ENCODE results near the gene KLF13. TPM values are rescaled to one million over a fixed set of nuclear protein-coding genes. Genes with fewer than 3 reads are reported as not detected.

KLF13 gene
- total RNA-seq, 2 donors from 2014 or later: 18.7 to 18.9 TPM

DNA sequence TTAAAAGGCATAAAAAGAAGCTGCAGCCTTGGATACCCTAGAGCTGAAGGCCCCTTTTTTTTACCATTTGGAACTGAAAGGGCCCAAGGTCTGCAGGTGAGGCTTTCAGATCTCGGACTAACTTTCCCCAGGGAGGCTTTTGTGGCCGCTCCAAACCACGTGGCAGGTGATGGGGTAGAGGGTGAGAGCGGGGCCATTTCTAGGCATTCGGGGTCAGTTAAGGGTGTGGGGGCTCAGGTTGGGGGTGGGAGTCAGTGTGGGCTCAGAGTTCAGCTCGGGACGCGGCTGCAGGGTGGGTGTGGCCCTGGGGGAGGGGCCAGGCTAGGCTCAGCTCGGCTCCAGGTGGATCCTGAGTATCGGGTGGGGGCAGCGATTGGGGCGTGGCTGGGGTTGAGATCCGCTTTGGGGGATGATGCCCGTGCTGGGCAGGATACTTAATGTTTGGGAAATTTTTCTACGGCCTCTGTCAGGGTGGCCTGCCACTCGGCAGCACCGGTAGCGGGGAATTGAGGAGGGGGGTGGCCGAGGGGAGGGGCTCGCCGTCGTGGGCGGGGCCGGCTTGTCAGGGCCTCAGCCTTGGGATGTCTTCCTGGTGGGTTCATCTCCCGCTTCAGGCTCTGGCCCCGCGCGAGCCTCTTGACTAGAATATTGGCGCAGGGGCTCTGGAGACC lies 2.5 kb downstream of the KLF13 start:
- 0 to 6% methylated on average over 5 to 29 of the region's 29 CpGs for WGBS, 2 experiments (ENCODE audit: insufficient coverage in 1 of 2, insufficient read length in 1 of 2)
- Histone ChIP-seq H3K27ac (ENCODE audit: low read depth, low read length) (no peak overlapping the region), H3K4me1 (ENCODE audit: control insufficient read depth, insufficient read depth, low read length) (no peaks in the 10 kb centered on the region), H3K4me3 (ENCODE audit: low read length) (peak overlapping the region; percentile 76), H3K9me3 (ENCODE audit: control insufficient read depth, low read length) (no peaks in the 10 kb centered on the region), H3K27me3 (ENCODE audit: control insufficient read depth, insufficient read depth, low read length, poor library complexity, severe bottlenecking) (peaks cover 24% of the 10 kb centered on the region), H3K9ac (ENCODE audit: extremely low read depth, low read length, poor library complexity, severe bottlenecking) (no peak overlapping the region), H3K36me3 (ENCODE audit: control insufficient read depth, insufficient read depth, low read length) (no peaks in the 10 kb centered on the region)
- peak overlapping the region; percentile 61 for H3K4me3 Mint-ChIP-seq
- H3K9me3 Mint-ChIP-seq: no peaks in the 10 kb centered on the region
- peak overlapping the region; percentile 20 for H3K27ac Mint-ChIP-seq
- TF ChIP-seq, protein P1, sequence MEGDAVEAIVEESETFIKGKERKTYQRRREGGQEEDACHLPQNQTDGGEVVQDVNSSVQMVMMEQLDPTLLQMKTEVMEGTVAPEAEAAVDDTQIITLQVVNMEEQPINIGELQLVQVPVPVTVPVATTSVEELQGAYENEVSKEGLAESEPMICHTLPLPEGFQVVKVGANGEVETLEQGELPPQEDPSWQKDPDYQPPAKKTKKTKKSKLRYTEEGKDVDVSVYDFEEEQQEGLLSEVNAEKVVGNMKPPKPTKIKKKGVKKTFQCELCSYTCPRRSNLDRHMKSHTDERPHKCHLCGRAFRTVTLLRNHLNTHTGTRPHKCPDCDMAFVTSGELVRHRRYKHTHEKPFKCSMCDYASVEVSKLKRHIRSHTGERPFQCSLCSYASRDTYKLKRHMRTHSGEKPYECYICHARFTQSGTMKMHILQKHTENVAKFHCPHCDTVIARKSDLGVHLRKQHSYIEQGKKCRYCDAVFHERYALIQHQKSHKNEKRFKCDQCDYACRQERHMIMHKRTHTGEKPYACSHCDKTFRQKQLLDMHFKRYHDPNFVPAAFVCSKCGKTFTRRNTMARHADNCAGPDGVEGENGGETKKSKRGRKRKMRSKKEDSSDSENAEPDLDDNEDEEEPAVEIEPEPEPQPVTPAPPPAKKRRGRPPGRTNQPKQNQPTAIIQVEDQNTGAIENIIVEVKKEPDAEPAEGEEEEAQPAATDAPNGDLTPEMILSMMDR (conservative IDR thresholded peaks at IDR 0.05): no peak
- H3K36me3 Mint-ChIP-seq (ENCODE audit: low read depth): no peaks in the 10 kb centered on the region
- DNase-seq: peak; percentile 82
- peaks cover 21% of the 10 kb centered on the region for H3K4me1 Mint-ChIP-seq
- peaks cover 20% of the 10 kb centered on the region for H3K27me3 Mint-ChIP-seq (ENCODE audit: insufficient read depth)

DNA sequence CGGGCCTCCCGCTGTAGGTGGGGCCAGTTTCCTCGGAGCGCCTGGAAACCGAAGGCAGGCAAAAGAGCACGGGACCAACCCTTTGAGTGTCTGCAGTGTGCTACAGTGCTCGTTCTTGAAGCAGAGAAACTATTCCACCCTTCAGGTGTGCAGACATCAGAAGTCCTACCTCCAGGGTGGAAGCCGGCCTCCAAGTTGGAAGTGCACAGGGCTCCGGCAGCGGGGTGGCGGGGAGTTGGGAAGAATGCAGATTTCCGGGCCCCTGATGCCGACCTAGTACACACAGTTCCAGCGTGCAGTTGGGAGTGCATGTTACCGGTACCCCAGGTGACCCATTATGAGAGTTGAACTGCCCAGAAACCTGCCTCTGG lies 3.0 kb downstream of the KLF13 start:
- TF ChIP-seq, protein P1 (conservative IDR thresholded peaks at IDR 0.05): no peak
- H3K9me3 Mint-ChIP-seq: no peaks in the 10 kb centered on the region
- H3K27ac ChIP-seq (ENCODE audit: low read depth, low read length): no peak overlapping the region
- peaks cover 21% of the 10 kb centered on the region for H3K4me1 Mint-ChIP-seq
- H3K36me3 Mint-ChIP-seq (ENCODE audit: low read depth): no peaks in the 10 kb centered on the region
- no peak for DNase-seq
- no peak overlapping the region for H3K27ac Mint-ChIP-seq
- 56 to 68% methylated on average over 14 to 15 of the region's 15 CpGs for WGBS, 2 experiments (ENCODE audit: insufficient coverage in 1 of 2, insufficient read length in 1 of 2)
- H3K27me3 Mint-ChIP-seq (ENCODE audit: insufficient read depth): peaks cover 14% of the 10 kb centered on the region
- H3K9ac ChIP-seq (ENCODE audit: extremely low read depth, low read length, poor library complexity, severe bottlenecking): no peak overlapping the region
- H3K27me3 ChIP-seq (ENCODE audit: control insufficient read depth, insufficient read depth, low read length, poor library complexity, severe bottlenecking): peaks cover 19% of the 10 kb centered on the region
- no peaks in the 10 kb centered on the region for H3K9me3 ChIP-seq (ENCODE audit: control insufficient read depth, low read length)
- H3K4me3 ChIP-seq (ENCODE audit: low read length): peak overlapping the region; percentile 76
- no peaks in the 10 kb centered on the region for H3K4me1 ChIP-seq (ENCODE audit: control insufficient read depth, insufficient read depth, low read length)
- peak overlapping the region; percentile 61 for H3K4me3 Mint-ChIP-seq
- H3K36me3 ChIP-seq (ENCODE audit: control insufficient read depth, insufficient read depth, low read length): no peaks in the 10 kb centered on the region

DNA sequence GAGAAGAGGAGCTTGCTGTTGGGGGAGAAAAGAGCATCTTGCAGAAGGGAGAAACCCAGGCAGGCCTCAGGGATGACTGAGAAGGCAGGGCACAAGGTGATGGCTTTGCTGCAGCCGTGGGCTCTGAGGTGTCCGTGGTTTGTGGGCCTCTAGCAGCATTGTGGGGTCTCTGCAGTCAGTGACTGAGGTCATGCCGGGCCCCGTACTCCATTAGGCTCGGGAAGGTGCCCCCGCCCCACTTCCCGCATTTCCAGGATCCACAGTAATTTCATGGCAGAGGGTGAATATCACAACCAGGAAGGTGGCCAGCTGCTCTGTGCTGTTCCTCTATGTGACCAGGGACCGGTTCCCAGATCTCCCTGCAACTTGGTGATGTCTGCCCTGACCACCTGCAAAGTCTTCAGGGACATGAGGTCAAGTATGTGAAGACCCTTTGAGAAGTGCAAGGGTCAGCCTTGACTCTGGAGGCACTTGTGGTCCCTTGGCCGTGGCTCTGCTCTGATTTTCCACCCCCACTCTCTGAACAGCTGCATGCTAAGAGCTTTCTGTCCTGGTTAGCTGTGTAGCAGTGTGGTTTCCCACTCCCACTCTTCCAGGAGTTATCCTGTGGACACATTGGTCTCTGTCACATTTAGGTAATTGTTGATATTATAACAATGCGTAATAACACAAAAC lies 3.6 kb downstream of the KLF13 start:
- Histone ChIP-seq H3K27ac (ENCODE audit: low read depth, low read length) (no peak overlapping the region), H3K9me3 (ENCODE audit: control insufficient read depth, low read length) (no peaks in the 10 kb centered on the region), H3K27me3 (ENCODE audit: control insufficient read depth, insufficient read depth, low read length, poor library complexity, severe bottlenecking) (peaks cover 13% of the 10 kb centered on the region), H3K4me1 (ENCODE audit: control insufficient read depth, insufficient read depth, low read length) (no peaks in the 10 kb centered on the region), H3K36me3 (ENCODE audit: control insufficient read depth, insufficient read depth, low read length) (no peaks in the 10 kb centered on the region), H3K9ac (ENCODE audit: extremely low read depth, low read length, poor library complexity, severe bottlenecking) (no peak overlapping the region), H3K4me3 (ENCODE audit: low read length) (no peak overlapping the region)
- Mint-ChIP-seq H3K4me3 (peak overlapping the region; percentile 61), H3K4me1 (peaks cover 16% of the 10 kb centered on the region), H3K27me3 (ENCODE audit: insufficient read depth) (peaks cover 8% of the 10 kb centered on the region), H3K9me3 (no peaks in the 10 kb centered on the region), H3K36me3 (ENCODE audit: low read depth) (no peaks in the 10 kb centered on the region), H3K27ac (no peak overlapping the region)
- TF ChIP-seq, protein P1 (conservative IDR thresholded peaks at IDR 0.05): no peak
- 90 to 94% methylated on average over 6 to 10 of the region's 10 CpGs for WGBS, 2 experiments (ENCODE audit: insufficient coverage in 1 of 2, insufficient read length in 1 of 2)
- DNase-seq: no peak
